NCI-H446 treated with DMSO at 0.1 percent for 48 hours (cell line): ENCODE data around the gene ZBTB37.
"Not testable (repeated sequence)": the region's sequence is repeated elsewhere in the genome, so short reads cannot be mapped to it uniquely, and the experiment has no call there.

Experiments
- DNase-seq: peaks from one replicate; lab custom pipeline; 2025; lab: John Stamatoyannopoulos, UW

ZBTB37 gene

GRCh38 chr1:173913111-173913510 lies 44.9 kb downstream of the ZBTB37 start:
- DNase-seq, result no peak

GRCh38 chr1:173914366-173914871 lies 46.2 kb downstream of the ZBTB37 start:
- no peak for DNase-seq

GRCh38 chr1:173915596-173915995 lies 47.4 kb downstream of the ZBTB37 start:
- DNase-seq, result no peak

DNA sequence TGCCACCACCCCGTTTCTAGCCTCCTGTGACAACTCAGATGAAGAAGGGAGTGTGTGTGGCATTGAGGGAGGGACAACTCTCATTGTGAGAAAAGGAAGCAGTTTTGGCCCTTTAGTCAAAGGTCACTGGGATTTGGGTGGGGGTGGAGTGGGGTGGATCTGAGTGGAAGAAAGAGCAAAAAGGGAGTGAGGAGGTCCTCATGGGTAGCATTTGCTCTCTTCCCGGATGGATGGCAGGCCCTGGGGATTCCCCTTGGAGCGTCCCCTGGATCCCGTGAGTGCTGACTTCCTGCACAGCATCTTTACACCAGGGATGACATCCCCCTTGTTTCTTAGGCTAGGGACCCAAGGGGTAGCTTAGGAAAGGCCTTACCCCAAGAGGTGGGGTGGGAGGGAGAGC lies 48.5 kb downstream of the ZBTB37 start:
- no peak for DNase-seq

DNA sequence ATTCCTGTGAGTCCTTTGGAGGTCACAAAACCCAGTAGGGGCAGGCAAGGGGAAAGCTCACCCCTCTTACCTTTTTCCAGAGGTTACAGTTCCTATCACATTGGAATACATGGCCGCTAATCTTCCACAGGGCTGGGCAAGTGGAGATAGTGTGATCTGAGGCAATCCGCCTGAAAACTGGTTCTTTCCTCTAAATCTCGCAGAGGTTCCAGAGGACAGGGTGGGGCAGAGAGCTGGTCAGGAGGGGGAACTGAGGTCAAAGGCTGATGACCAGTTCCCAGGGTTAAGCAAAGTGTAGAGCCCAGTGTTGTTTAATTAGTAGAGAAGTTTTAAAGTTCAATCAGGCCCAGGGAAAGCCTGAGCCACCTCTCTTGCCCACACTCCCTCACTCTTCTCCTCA lies 49.0 kb downstream of the ZBTB37 start, which contains the start of gene SERPINC1:
SERPINC1 (minus strand) TSS at position 179 of the 400 bp plus-strand sequence; CDS start at position 111, 68 bp downstream.
- no peak for DNase-seq

DNA sequence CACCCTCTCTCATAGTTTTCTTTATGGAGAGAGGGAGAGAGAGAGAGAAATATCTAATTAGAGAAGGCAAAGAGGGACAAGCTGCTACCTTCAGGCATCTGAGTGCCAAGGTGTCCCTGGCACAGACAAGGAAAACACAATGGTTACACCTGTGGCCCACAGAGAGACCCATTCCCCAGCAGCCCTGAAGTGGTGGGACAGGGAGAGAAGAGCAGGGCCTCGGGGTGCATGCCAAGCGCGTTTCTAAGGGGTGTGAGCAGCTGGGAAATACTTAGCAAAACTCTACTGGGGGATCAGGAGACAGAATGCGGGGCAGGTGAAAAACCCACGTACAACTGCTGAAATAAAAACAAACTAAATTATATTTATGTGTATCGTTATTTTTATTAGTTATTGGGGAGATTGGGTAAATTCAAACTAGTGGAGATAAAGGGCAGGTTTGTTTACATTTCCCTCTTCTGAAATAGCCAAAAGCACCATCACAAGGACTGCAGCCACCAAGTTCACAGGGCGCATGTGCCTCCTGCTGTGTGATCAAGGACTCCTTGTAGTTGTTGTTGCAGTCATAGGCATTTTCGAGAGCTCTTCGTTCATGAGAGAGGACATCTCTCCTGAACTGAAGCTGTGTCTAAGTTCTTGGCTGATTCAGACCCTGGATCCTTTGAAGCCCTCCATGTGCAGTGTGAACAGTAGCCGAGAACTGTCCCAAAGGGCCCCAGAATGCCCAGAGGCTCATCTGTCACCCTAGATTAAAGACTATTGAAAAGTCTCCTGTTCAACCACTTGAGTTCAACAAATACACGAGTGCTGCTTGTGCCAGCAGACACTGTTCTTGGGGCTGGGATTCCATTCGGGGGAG lies 49.7 kb downstream of the ZBTB37 start:
- DNase-seq, result no peak

- no peak for DNase-seq
These were observed 52.7 kb downstream of the ZBTB37 start for GRCh38 chr1:173920861-173921260.

GRCh38 chr1:173925306-173926242 lies 57.4 kb downstream of the ZBTB37 start:
- DNase-seq, result no peak

GRCh38 chr1:173930541-173930940 lies 62.4 kb downstream of the ZBTB37 start:
- DNase-seq, result not testable (repeated sequence)

- no peak for DNase-seq
These were observed 66.3 kb downstream of the ZBTB37 start for GRCh38 chr1:173934440-173934839.

GRCh38 chr1:173937062-173937461 lies 68.9 kb downstream of the ZBTB37 start:
- no peak for DNase-seq

DNA sequence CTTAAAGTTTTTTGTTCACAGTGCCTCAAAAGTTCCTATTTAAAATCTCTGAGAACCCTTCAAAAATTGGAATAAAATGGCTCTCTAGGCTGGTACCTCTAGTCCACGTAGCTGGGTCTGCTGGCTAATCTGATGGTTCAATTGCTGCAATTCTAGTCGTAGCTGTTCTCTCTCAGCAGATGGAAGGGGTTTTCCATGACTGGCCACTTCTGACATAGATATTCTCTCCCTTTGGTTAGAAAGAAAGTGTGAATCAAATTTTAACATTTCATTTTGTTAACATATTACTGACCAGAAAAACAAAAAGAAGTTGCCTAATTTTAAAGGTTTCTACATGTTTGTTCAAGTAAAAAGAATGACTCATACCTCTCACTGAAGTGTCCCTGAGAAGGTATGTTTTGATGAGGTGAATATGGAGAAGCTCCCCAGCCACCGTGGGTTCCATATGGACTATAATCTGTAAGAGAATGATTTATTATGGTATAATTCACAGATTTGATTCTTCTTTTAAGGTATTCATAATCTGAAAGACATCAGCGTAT lies 78.3 kb downstream of the ZBTB37 start:
- no peak for DNase-seq

- DNase-seq, result no peak
These were observed 80.4 kb downstream of the ZBTB37 start for GRCh38 chr1:173948594-173948993.
